Thymus (tissue), 11 donors: ENCODE data around the gene ZNF277. TPM values are rescaled to one million over a fixed set of nuclear protein-coding genes. Genes with fewer than 3 reads are reported as not detected.

Experiments used
- DNase-seq, 9 donors: peaks; one replicate each; pipeline ENCODE4 v3.0.0-alpha.2; 2013; ENCODE audit warnings: low spot score in 9 of 9, low read depth in 6 of 9, missing footprints in 1 of 9
- H3K27ac ChIP-seq, 2 donors: one replicate each; pipeline ENCODE4 v1.5.1; 2013; ENCODE audit warnings: control low read depth in 1 of 2, low read depth in 1 of 2, low read length in 1 of 2, mild to moderate bottlenecking in 1 of 2, moderate library complexity in 1 of 2
- H3K27me3 ChIP-seq, 2 donors: one replicate each; pipeline ENCODE4 v1.5.1; 2013; ENCODE audit warnings: low read length in 1 of 2; ENCODE audit not compliant: control insufficient read depth in 2 of 2, insufficient read depth in 1 of 2
- H3K36me3 ChIP-seq, 2 donors: one replicate each; pipeline ENCODE4 v1.5.1; 2013; ENCODE audit warnings: low read length in 1 of 2, mild to moderate bottlenecking in 1 of 2, moderate library complexity in 1 of 2; ENCODE audit not compliant: control insufficient read depth in 2 of 2, insufficient read depth in 2 of 2
- H3K4me1 ChIP-seq, 2 donors: one replicate each; pipeline ENCODE4 v1.5.1; 2013; ENCODE audit warnings: low read length in 2 of 2; ENCODE audit not compliant: control insufficient read depth in 2 of 2, insufficient read depth in 2 of 2
- H3K4me3 ChIP-seq, 2 donors: one replicate each; pipeline ENCODE4 v1.5.1; 2013; ENCODE audit warnings: low read length in 2 of 2, control low read depth in 1 of 2, mild to moderate bottlenecking in 1 of 2
- H3K9me3 ChIP-seq, 2 donors: one replicate each; pipeline ENCODE4 v1.5.1; 2013; ENCODE audit warnings: low read length in 1 of 2, mild to moderate bottlenecking in 1 of 2; ENCODE audit not compliant: control insufficient read depth in 2 of 2, insufficient read depth in 1 of 2
- WGBS: extraction: QIAGEN DNeasy Blood & Tissue Kit; methylation state at CpG from one replicate; pipeline ENCODE4 v1.1.7; 2013; 5-methylcytosine and 5-hydroxymethylcytosine counted together
- polyA plus RNA-seq: library from polyadenylated mRNA; stranded (reverse); fragments of 200-250 nt; gene quantifications from one replicate; pipeline ENCODE4 v1.2.3, GENCODE V29; 2013
- total RNA-seq: library from RNA; stranded (reverse); fragments of 120-200 nt; gene quantifications from one replicate; pipeline ENCODE4 v1.2.4, GENCODE V29; 2013
- donor health status: healthy.

Gene ZNF277
- total and polyA plus RNA-seq, 2 donors = 29.7 to 32.3 TPM

DNA sequence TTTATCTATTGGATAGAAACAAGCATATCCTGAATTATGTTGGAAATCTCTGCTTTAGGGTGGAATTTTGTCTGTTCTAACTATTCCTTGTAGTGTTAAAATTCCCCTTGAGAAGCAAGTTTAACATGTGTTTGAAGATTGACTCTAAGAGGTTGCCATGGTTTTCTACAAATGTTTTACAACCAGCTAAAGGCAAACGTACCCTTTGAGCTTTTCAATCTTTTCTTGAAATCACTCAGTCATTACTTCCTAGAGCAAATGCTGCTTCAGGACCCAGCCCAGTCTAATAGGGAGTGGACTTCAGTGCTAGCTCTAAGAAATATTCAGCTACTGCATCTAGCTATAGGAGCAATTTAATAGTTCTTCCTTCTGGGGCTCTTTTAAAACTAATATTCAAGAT, 125.0 kb downstream of the ZNF277 start:
- Histone ChIP-seq H3K4me1 (no peaks in the 10 kb centered on the region), H3K27me3 (no peaks in the 10 kb centered on the region), H3K27ac (no peak overlapping the region), H3K9me3 (no peaks in the 10 kb centered on the region), H3K36me3 (peaks cover 0 to 4% of the 10 kb centered on the region in 2 donors), H3K4me3 (no peak overlapping the region)
- 96% methylated on average over 1 of the region's 1 CpG for WGBS
- no peak for DNase-seq

DNA sequence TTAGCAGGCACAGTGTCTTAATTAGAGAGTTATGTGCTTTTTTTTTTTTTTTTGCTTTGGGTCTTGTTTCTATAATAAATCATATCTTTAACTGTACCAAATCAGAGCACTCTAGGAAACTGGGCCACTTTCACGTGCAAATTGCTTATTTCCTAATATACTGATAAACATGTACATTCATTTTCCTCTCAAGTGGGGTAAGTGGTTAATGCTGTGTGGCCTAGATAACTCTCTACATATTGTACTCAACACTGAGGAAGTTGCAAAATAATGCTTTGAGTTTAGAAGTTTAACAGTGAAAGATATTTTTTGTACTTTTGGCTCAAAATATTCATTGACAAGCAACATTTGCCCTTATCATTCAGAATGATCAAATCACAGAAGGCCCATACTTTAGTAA, 127.9 kb downstream of the ZNF277 start:
- no peak overlapping the region for H3K27ac ChIP-seq
- no peaks in the 10 kb centered on the region for H3K4me1 ChIP-seq
- no peak for DNase-seq
- no peaks in the 10 kb centered on the region for H3K27me3 ChIP-seq
- no peak overlapping the region for H3K4me3 ChIP-seq
- H3K36me3 ChIP-seq = peaks cover 0 to 7% of the 10 kb centered on the region in 2 donors
- WGBS = 63% methylated on average over 1 of the region's 1 CpG
- no peaks in the 10 kb centered on the region for H3K9me3 ChIP-seq

DNA sequence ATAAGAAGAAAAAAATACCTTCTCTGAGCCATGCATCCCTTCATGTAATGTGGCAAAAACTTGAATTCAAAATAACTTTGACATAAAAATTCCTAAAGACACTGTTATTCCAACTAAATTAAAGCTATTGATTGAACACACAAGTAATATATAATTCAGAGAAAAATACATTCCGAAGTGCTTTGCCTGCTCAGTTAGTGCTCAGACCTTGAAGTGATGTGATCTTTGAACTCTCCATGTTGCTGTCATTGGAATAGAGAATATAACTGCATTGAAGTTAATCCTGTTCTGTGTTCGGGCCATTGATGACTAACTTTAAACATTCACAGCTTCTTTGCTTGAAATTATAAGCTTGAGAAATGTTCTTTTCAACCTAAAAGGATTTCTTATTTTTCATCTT, 129.8 kb downstream of the ZNF277 start:
- Histone ChIP-seq H3K4me3 (no peak overlapping the region), H3K27ac (no peak overlapping the region), H3K4me1 (no peaks in the 10 kb centered on the region), H3K36me3 (peaks cover 0 to 11% of the 10 kb centered on the region in 2 donors), H3K27me3 (no peaks in the 10 kb centered on the region), H3K9me3 (no peaks in the 10 kb centered on the region)
- DNase-seq = no peak
- 98% methylated on average over 2 of the region's 2 CpGs for WGBS

DNA sequence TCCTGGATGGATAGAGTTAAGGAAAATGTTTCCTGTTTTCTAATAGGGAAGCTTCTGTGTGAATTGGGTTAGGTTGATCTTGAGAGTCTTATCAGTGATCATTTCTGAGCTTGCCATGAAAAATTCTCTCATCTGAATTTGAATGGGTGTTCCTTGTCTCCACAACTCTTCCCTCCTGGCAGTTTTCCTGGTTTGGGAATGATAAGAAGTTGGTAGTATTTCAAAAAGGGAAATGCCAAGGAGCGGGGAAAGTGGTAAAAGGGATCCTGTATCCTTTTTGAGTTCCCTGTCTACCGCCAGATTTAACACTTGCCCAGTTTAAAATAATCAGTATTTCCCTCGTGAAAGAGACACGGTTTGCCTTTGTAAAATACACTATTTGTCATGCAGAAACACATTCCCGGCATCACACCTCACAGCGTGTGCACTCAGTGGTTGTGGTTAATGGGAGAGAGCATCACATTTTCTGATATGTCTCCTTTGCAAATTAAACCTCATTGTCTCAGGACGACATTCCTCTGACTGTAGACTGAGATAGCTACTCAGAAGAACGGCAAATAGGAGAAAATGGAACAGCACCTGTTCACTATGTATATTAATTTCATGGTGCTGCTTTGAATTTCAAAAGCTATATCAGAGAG, 130.6 kb downstream of the ZNF277 start:
- DNase-seq = no peak
- Histone ChIP-seq H3K36me3 (peaks cover 0 to 11% of the 10 kb centered on the region in 2 donors), H3K4me1 (no peaks in the 10 kb centered on the region), H3K27me3 (no peaks in the 10 kb centered on the region), H3K9me3 (no peaks in the 10 kb centered on the region), H3K4me3 (no peak overlapping the region), H3K27ac (no peak overlapping the region)
- WGBS = 97% methylated on average over 8 of the region's 8 CpGs

DNA sequence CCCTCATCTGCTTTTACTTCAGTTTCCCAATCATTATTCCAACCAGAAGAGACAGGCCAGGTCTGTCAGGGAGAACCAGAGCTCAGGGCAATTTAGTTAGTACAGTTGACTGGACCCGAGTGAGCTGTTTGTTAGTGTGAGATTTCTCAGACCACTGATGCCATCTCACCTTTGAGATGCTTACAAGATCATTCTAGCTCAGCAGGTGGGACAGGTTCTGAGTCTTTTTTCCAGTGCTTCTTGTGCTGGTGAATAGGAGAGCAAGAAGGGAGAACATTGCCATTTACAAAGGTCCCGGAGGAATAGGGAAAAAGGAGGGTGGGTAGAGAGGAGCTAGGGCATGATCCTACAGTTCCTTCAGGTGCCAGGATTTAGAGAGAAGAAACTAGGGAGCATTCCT, 131.4 kb downstream of the ZNF277 start:
- DNase-seq = no peak
- H3K36me3 ChIP-seq = peaks cover 0 to 11% of the 10 kb centered on the region in 2 donors
- 95% methylated on average over 2 of the region's 2 CpGs for WGBS
- no peak overlapping the region for H3K27ac ChIP-seq
- H3K4me3 ChIP-seq = no peak overlapping the region
- no peaks in the 10 kb centered on the region for H3K27me3 ChIP-seq
- H3K9me3 ChIP-seq = no peaks in the 10 kb centered on the region
- H3K4me1 ChIP-seq = no peaks in the 10 kb centered on the region

DNA sequence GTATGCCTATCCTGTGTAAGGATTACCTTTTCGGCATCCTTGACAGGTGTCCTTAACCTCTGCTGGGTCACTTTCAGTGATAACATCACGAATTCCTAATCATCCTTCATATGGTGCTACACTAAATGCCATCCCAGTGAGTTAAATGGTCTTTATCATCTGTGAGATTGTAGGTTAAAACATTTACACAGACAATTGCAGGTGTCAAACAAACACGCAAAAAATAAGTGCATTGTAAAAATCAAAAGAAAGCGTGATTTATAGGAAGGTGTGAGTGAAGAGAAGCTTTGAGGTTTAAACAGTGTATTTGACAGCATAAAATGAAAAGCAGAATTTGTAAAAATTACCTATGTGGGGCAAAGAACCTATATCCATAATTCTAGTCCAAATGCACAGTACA, 132.3 kb downstream of the ZNF277 start:
- no peak for DNase-seq
- Histone ChIP-seq H3K27me3 (no peaks in the 10 kb centered on the region), H3K4me1 (no peaks in the 10 kb centered on the region), H3K4me3 (no peak overlapping the region), H3K36me3 (peaks cover 2 to 11% of the 10 kb centered on the region in 2 donors), H3K9me3 (no peaks in the 10 kb centered on the region), H3K27ac (no peak overlapping the region)
- 98% methylated on average over 4 of the region's 4 CpGs for WGBS

DNA sequence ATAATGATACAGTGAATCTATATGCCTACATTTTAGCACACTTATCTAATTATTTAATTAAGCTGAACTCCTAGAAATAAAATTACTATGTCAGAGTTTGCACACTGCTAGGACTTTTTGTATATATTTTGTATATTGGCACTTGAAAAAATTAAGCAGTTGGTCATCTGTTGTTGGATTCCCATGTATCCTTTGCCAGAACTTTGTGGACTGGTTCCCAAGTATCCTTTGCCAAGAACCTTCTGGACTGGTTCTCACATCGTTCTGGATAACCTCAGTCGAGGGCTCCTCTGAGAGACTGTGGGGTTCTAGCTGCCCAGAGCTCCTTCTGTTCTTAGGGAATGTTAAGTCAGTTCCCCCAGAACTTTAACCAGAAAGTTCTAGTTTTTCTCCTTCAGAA, 135.0 kb downstream of the ZNF277 start:
- no peaks in the 10 kb centered on the region for H3K27me3 ChIP-seq
- no peak overlapping the region for H3K27ac ChIP-seq
- no peak overlapping the region for H3K4me3 ChIP-seq
- no peaks in the 10 kb centered on the region for H3K9me3 ChIP-seq
- DNase-seq = no peak
- 94% methylated on average over 2 of the region's 2 CpGs for WGBS
- peaks cover 2 to 7% of the 10 kb centered on the region in 2 donors for H3K36me3 ChIP-seq
- H3K4me1 ChIP-seq = no peaks in the 10 kb centered on the region

DNA sequence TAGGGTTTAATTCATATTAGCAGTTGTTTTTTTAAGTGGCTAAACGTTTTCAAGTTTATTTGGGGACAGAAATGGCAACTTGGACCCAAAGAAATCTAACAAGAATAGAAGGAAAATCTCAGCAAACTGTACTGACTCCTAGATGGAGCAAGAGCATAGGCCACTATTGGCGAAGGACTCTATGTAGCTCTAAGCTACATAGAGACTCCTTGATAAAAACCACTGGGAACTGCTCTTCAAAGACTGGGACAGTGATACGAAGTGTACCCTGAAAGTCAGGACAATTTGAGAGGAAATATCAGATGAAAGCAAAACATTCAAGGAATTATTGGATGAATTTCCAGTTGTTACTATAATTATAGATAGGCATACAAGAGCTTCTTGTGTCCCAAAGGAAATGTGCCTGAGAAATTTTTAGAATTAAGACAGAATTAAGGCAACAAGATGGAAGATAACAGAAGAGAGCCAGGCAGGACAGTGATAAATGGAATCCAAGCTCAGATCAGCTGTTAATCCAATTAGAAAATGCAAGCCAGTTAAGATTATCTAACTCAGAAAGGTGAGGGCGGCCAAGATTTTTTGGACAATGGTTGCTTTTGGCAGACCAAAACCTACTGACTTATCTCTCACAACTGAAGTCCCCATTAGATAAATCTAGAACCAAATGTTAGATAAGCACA, 140.0 kb downstream of the ZNF277 start:
- Histone ChIP-seq H3K4me3 (no peak overlapping the region), H3K4me1 (no peaks in the 10 kb centered on the region), H3K9me3 (no peaks in the 10 kb centered on the region), H3K27me3 (no peaks in the 10 kb centered on the region), H3K36me3 (peaks cover 0 to 2% of the 10 kb centered on the region in 2 donors), H3K27ac (no peak overlapping the region)
- DNase-seq = no peak
- 96% methylated on average over 4 of the region's 4 CpGs for whole genome bisulfite sequencing

DNA sequence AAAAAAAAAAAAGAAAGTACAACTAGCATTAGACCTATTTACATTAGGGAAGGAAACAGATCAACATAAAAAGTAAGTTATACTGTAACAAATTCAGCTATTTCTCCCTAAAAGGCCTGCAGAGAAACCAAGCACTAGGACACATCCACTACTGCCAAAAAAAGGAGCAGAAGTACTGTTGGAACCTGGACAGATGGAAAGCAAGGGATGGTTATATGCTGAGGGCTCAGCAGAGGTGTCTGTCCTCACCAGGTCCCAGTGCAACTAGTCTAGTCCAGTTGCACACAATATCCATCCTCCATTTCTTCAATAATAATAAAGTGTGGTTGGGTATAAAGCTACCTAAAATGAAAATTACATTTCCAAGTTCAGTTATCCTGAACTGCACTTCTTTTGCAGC, 140.6 kb downstream of the ZNF277 start:
- no peaks in the 10 kb centered on the region for H3K9me3 ChIP-seq
- H3K36me3 ChIP-seq = peaks cover 0 to 2% of the 10 kb centered on the region in 2 donors
- H3K27me3 ChIP-seq = no peaks in the 10 kb centered on the region
- H3K27ac ChIP-seq = no peak overlapping the region
- DNase-seq = no peak
- H3K4me1 ChIP-seq = no peaks in the 10 kb centered on the region
- H3K4me3 ChIP-seq = no peak overlapping the region
